OCI-LY3 (cell line): ENCODE results near the gene LNX1.

Experiments used
- H2AFZ ChIP-seq: fragments of 200-600, 300-600 bp; shearing (Covaris generic); 2 replicates; pipeline ENCODE4 v1.6.0; 2014; ENCODE audit warnings: antibody characterized with exemption, low read depth, low read length
- H3K27ac ChIP-seq: fragments of 200-600, 300-600 bp; sonication (generic); 2 replicates; pipeline ENCODE4 v1.5.1; 2014; ENCODE audit warnings: mild to moderate bottlenecking, low read length, moderate library complexity, mixed read lengths
- H3K27me3 ChIP-seq: fragments of 200-600, 300-600 bp; sonication (generic); 2 replicates; pipeline ENCODE4 v1.6.1; 2014; ENCODE audit warnings: low read depth, low read length, mixed read lengths
- H3K36me3 ChIP-seq: fragments of 200-600, 300-600 bp; sonication (generic); replicated peaks from 2 replicates; pipeline ENCODE3; 2014; ENCODE audit warnings: low read depth, low read length, mixed read lengths
- H3K4me1 ChIP-seq: fragments of 300-600, 200-600 bp; sonication (generic); 2 replicates; pipeline ENCODE4 v1.6.1; 2014; ENCODE audit warnings: low read length, mixed read lengths
- H3K4me2 ChIP-seq: fragments of 200-600, 300-600 bp; sonication (generic); 2 replicates; pipeline ENCODE4 v1.6.1; 2014; ENCODE audit warnings: low read length, mixed read lengths
- H3K4me3 ChIP-seq: fragments of 300-600, 200-600 bp; sonication (generic); 2 replicates; pipeline ENCODE4 v1.5.1; 2014; ENCODE audit warnings: antibody characterized with exemption, mild to moderate bottlenecking, low read length, moderate library complexity
- H3K79me2 ChIP-seq: fragments of 300-600, 200-600 bp; shearing (Covaris generic); 2 replicates; pipeline ENCODE4 v1.6.1; 2014; ENCODE audit warnings: mild to moderate bottlenecking, low read length, mixed read lengths
- H3K9ac ChIP-seq: fragments of 300-600, 200-600 bp; shearing (Covaris generic); 2 replicates; pipeline ENCODE4 v1.6.0; 2014; ENCODE audit warnings: mild to moderate bottlenecking, low read length, moderate library complexity
- H3K9me3 ChIP-seq: fragments of 200-600, 300-600 bp; shearing (Covaris generic); 2 replicates; pipeline ENCODE4 v1.6.1; 2014; ENCODE audit warnings: low read length, mixed read lengths; ENCODE audit not compliant: insufficient read depth
- H4K20me1 ChIP-seq: fragments of 200-600, 300-600 bp; sonication (generic); 2 replicates; pipeline ENCODE4 v1.6.1; 2016; ENCODE audit warnings: low read length, mixed read lengths; ENCODE audit not compliant: insufficient read depth
- EZH2phosphoT487 ChIP-seq: fragments of 200-600 bp; shearing (Covaris generic); IDR thresholded peaks from 2 replicates; pipeline ENCODE4 v1.6.1; 2018; ENCODE audit warnings: antibody characterized with exemption, mixed run types, low read depth
- TF ChIP-seq, protein P1 (sequence below): fragments of 200-600, 300-600 bp; sonication (generic); IDR thresholded peaks from 2 replicates; pipeline ENCODE4 v1.5.1; 2014; ENCODE audit warnings: antibody characterized with exemption, low read length, low read depth

Gene LNX1

DNA sequence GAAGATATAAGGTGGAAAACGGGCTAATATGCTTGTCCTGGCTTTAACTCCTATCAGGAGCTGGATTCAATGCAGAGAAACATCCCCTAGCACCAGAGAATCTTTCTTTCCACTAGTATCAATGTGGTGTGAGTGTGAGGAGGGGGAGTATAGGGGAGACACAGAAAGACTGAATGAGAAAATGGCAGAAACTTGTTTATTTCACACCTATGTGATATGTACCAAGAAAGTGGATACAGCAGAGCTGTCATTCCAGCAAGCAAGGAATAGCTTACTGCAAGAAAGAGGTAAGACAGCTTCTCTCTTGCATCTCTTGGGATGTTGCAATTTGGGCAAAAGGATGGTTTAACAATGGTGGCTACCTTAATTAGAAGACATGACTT is 105.6 kb downstream of the LNX1 start:
- Histone ChIP-seq H2AFZ (no peak overlapping the region), H3K27me3 (peaks cover 45% of the 10 kb centered on the region), H3K4me1 (no peaks in the 10 kb centered on the region), H3K27ac (no peak overlapping the region), H3K9ac (no peak overlapping the region), H3K4me3 (no peak overlapping the region), H3K36me3 (no peaks in the 10 kb centered on the region), H4K20me1 (no peaks in the 10 kb centered on the region), H3K79me2 (no peaks in the 10 kb centered on the region), H3K9me3 (no peaks in the 10 kb centered on the region), H3K4me2 (no peak overlapping the region)
- no peak for TF ChIP-seq EZH2phosphoT487

DNA sequence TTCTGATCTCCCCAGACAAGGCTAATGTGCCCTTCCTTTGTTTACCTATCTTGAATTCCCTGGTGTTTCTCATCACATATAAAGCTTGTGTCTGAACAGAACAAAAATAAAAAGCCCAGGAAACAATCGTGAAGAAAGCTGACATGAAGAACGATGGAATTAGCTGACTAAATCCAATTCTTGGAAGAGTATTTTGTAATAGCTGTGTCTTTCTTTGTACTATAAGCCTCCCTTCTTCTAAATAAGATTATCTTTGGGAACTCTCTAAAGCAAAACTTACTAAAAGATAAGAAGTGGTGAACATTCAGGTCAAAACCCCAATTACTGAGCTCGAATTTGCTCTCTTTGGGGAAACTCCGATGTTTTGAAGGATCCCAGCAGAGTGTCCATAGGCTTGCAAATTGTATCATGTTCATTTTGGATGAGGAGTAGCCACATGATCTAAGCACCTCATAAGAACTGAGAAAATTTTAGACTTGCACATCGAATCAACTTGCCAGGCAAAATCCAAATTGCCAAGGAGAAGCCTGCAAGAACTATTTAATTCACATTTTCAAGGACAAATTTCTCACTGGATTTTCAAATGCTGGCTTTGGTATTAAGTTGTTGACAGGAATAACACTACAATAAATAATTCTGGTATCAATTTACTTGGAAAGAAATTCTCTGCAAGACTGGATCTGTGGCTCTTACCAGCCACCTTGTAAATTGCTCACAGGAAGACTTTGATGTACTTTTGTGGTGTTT is 106.2 kb downstream of the LNX1 start:
- H3K4me1 ChIP-seq, result no peaks in the 10 kb centered on the region

DNA sequence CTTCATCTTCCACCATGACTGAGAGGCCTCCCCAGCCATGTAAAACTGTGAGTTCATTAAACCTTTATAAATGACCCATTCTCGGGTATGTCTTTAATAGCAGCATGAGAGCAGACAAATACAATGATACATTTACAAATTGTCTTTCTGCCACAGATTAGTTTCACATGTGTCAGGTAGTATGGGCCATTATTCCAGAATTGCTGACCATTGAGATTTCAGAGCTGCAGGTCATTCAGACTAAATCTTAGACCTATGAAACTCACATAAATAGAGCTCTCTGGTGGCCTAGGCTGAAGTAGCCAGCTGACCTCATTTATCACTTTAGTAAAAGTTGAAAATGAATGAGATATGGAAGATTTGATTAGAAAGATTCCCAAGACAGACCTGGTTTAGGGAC is 108.0 kb downstream of the LNX1 start:
- H3K4me1 ChIP-seq, result no peaks in the 10 kb centered on the region
- H3K4me3 ChIP-seq, result no peak overlapping the region

More for the DNA sequence above, 106.2 kb downstream of the LNX1 start:
- H4K20me1 ChIP-seq, result no peaks in the 10 kb centered on the region
- H2AFZ ChIP-seq, result no peak overlapping the region
- peaks cover 41% of the 10 kb centered on the region for H3K27me3 ChIP-seq
- no peak overlapping the region for H3K4me2 ChIP-seq
- no peaks in the 10 kb centered on the region for H3K79me2 ChIP-seq
- H3K36me3 ChIP-seq, result no peaks in the 10 kb centered on the region
- TF ChIP-seq EZH2phosphoT487, result no peak
- TF ChIP-seq, protein P1, sequence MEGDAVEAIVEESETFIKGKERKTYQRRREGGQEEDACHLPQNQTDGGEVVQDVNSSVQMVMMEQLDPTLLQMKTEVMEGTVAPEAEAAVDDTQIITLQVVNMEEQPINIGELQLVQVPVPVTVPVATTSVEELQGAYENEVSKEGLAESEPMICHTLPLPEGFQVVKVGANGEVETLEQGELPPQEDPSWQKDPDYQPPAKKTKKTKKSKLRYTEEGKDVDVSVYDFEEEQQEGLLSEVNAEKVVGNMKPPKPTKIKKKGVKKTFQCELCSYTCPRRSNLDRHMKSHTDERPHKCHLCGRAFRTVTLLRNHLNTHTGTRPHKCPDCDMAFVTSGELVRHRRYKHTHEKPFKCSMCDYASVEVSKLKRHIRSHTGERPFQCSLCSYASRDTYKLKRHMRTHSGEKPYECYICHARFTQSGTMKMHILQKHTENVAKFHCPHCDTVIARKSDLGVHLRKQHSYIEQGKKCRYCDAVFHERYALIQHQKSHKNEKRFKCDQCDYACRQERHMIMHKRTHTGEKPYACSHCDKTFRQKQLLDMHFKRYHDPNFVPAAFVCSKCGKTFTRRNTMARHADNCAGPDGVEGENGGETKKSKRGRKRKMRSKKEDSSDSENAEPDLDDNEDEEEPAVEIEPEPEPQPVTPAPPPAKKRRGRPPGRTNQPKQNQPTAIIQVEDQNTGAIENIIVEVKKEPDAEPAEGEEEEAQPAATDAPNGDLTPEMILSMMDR, result no peak
- no peaks in the 10 kb centered on the region for H3K9me3 ChIP-seq
- no peak overlapping the region for H3K9ac ChIP-seq
- H3K4me3 ChIP-seq, result no peak overlapping the region
- H3K27ac ChIP-seq, result no peak overlapping the region

DNA sequence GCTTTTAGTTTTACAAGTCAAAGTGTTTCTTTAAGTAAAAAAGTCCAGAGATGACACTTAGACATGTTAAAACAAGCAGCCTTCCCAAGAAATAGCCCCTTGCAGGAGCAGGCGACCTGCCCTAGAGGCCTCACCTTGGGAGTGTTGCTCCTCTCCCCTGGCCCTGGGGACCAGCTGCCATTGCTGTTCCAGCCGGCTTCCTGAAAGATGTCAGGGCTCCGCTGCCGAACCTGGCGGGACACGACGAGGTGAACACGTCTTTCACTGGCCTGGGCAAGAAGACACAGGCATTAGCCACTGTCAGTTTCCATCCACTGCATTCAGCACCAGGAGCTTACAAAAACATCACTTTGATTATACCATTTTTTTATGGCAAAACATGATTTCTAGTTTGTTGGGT is 109.7 kb downstream of the LNX1 start:
- no peak overlapping the region for H3K4me2 ChIP-seq
- H3K36me3 ChIP-seq, result no peaks in the 10 kb centered on the region
- H3K27ac ChIP-seq, result no peak overlapping the region
- no peaks in the 10 kb centered on the region for H3K4me1 ChIP-seq
- no peaks in the 10 kb centered on the region for H3K79me2 ChIP-seq
- no peak overlapping the region for H3K9ac ChIP-seq
- TF ChIP-seq, protein P1, result no peak
- no peak for TF ChIP-seq EZH2phosphoT487
- H3K4me3 ChIP-seq, result no peak overlapping the region
- H3K27me3 ChIP-seq, result peaks cover 12% of the 10 kb centered on the region
- no peaks in the 10 kb centered on the region for H3K9me3 ChIP-seq
- H2AFZ ChIP-seq, result no peak overlapping the region
- H4K20me1 ChIP-seq, result no peaks in the 10 kb centered on the region

More for the DNA sequence above, 108.0 kb downstream of the LNX1 start:
- Histone ChIP-seq H3K36me3 (no peaks in the 10 kb centered on the region), H3K79me2 (no peaks in the 10 kb centered on the region), H3K4me2 (no peak overlapping the region), H2AFZ (no peak overlapping the region), H3K9ac (no peak overlapping the region), H3K9me3 (no peaks in the 10 kb centered on the region), H4K20me1 (no peaks in the 10 kb centered on the region), H3K27ac (no peak overlapping the region), H3K27me3 (peaks cover 24% of the 10 kb centered on the region)
- TF ChIP-seq EZH2phosphoT487, result no peak
- TF ChIP-seq, protein P1, result no peak
